NCI-H510A (cell line): ENCODE results near the gene NME8.

ENCODE experiments used
- DNase-seq: peaks from one replicate; lab custom pipeline; 2025; lab: John Stamatoyannopoulos, UW

The NME8 gene

DNA sequence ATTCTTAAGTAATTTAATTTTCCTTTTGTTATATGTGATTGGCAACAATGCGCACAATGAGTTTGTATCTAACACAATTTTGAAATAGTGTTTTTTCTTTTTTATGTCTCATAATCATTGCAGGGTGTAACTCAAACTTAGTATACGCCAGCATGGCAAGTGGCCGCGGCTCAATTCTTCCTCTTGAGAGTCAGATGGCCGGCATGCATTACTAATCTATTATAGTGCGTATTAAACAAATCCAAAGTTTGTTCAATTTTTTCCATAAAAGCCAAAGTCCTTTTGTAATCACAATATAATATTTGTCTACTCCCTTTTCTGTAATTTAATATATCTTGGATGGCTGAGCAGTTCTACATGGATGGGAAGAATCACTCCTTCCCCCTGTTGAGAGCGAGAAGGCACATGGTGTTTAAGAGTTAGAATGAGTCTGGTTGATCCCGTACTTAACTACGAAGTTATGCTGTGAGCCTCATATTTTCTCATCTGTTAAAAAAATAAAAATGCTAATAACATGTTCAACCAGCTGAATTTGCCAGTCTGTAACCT lies 84.7 kb downstream of the NME8 start:
- no peak for DNase-seq

DNA sequence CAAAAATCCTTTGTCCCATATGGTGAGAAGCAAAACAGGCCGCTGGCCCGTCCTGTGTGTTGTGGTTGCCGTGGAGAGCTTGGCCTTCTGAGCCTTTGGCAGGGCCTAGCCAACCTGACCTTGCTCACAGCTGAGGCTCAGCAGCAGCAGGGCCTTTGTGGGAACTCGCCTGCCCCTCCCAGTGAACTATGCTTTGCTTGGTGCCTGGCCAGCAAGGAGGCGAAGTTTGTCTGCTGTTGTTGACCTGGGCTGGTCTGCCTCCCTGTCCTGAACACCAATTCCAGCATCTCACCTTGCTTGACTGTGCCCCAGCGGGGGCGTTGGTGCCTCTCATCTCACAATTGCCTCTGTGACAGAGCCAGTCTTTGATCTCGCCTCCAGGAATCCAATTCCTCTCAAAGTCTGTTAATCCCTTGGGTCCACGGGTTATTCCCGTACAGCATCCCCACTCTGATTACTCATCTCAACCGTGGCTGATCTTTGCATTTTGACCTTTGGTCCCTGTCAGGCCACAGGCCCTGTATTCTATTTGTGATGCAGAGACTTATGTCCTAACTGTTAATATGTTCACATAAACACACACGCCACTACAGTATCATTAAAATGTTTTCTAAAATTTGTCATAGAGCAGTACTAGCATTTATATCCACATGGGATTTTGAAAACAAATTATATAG lies 94.7 kb downstream of the NME8 start:
- no peak for DNase-seq

DNA sequence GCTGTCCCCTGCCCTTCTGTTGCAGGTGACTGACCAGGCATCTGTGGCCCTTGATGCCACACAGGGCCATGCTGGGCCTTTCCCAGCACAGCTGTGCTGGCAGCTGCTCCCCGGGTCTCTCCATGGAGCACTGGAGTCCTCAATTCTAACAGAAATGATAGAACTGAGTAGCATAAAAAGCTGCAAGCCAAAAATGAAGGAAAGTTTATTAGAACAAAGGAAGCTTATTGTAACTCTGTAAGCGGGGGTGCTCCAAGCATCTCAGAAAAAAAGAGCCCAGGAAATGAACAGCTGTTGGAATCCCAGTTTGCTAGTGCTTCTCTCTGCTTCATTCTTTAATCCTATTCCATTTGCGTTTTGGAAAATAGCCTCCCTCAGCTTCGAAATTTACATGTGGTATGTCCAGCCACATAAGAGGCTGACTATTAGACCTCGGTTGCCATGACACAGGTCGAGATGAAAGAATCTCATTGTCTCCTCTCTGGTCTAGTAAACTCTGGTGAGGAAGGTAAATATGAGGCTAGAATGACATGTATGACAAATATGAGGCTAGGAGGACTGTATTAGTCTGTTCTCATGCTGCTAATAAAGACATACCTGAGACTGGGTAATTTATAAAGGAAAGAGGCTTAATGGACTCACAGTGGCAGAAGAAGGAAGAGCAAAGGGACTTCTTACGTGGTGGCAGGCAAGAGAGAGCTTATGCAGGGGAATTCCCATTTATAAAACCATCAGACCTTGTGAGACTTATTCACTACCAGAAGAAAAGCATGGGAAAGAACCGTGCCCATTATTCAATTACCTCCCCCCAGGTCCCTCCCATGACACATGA lies 95.7 kb downstream of the NME8 start:
- DNase-seq, result no peak

DNA sequence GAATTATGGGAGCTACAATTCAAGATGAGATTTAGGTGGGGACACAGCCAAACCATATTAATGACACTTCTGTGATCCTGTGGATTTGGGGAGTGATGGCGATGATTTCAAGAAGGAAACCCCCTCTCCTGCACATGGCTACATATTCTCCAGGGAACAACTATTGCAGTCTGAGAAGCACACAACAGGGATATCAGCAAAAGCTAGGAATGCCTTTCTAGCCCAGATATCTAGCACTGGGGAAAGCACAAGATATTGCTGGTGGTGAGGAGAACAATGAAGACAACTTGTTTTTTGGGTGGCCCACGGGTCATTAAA lies 96.3 kb downstream of the NME8 start:
- no peak for DNase-seq

DNA sequence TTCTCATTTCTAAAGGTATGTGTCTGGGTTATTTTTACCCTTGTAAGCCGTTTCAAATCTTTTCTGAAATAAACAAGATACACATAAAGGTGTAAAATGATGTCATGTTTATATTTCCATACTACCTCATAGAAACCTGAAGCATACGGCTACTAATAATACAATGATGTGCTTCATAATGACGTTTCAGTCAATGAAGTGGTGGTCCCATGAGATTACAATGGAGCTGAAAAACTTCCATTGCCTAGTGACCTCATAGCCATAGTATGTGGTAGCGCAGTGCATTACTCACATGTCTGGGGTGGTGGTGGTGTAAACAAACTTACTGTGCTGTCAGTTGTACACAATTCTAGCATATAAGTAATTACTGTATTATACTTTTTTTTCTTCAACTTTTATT lies 96.9 kb downstream of the NME8 start:
- DNase-seq, result no peak

DNA sequence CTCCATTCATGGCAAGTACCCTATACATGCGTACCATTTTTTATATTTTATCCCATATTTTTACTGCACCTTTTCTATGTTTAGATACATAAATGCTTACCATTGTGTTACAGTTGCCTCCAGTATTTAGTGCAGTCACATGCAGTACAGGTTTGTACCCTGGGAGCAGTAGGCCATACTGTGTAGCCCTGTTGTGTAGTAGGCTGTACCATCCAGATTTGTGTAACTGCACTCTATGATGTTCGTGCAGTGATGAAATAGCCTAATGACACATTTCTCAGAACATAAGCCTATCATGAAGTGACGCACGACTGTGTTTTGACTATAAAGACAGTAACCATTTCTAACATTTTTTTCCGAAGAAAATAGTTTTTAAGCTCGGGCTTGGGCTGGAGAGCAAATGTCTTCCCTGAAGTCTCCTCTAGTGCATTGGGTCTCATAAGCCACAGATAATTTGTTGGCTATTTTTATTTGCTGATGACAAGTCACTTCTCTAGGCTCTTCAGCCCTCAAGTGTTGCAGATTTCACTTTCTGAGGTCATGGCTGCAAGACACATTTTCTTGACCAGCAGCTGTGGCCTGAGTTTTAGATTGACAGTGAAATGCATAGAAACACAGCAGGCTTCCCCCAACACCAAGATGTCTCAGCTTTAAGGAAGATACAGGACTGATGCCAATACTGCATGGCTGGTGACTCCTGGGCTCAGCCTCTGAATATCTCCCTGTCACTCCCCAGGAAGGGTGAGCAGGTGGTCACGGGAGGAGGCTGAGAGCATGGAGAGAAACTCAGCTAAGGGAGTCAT lies 98.9 kb downstream of the NME8 start:
- DNase-seq, result no peak

DNA sequence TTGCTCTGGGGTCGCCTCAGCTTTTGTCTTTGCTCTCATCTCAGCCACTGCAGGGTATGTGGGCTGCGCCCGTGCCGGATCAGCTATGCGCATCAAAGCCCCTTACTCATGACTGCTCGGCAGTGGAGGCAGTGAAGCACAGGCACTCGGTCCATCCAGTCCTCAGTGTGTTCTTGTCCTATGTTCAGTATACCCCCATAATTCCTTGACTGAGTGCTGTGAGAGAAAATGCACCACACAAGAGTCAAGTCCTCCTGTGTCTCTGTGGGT lies 99.5 kb downstream of the NME8 start:
- no peak for DNase-seq
